GM21786 (cell line): Measurements from ENCODE around the gene MARCHF6.
"Not testable (repeated sequence)": the region's sequence is repeated elsewhere in the genome, so short reads cannot be mapped to it uniquely, and the experiment has no call there.

ENCODE experiments used
- ATAC-seq: cut with Tn5 transposase; IDR thresholded peaks from one replicate; pipeline ENCODE4 v1.9.1; 2021; ENCODE audit not compliant: unreplicated experiment

The MARCHF6 gene

GRCh38 chr5:10344461-10345106 lies 8.9 kb upstream of the MARCHF6 start:
- ATAC-seq, result not testable (repeated sequence)

DNA sequence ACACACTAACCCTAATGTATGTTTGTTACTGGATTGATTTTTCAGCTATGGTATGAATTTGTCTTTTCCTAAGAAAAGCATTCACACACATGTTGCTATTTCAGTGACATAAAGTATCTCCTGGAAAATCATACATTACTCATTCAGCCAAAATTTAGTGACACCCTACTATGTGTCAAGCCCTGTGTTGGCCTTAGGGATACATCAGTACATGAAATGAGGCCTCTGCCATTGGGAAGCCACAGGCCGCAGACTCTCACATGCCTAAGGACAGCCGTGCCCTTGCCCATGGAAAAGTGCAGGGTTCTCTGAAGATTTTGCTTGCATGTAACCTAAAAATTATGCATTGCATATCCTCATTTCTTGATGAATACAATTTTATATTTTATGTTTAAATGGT lies 5.2 kb upstream of the MARCHF6 start:
- no peak for ATAC-seq

DNA sequence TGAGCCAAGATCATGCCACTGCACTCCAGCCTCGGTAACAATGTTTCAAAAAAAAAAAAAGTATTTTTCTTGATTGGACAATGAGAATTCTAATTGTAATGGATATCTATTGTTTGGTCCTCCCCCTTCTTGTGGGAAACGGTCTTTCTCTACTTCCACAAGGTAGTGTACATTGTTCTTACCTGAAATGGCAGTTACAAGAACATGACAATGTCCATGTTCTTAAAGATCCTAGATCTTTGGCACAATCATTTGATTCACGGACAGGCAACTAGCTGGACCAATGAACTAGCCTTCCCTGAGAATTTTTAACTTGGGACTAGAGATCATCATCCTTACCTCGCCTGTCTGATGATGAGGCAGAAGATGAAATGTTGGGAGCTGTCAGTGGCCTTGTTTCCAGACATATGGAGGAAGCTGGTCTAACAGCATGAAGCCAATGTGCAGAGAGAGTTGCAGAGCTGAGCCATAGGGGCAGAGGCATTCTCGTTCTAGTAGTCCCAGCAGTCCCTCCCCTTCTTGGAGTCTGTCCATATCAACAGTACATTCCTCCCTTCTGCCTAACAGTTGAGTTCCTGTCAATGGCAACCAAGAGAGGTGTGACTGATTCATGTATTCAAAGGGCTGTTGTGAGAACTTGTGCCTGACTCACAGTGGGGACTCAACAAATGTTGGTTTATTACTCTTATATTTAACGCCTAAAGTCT lies 2.1 kb upstream of the MARCHF6 start:
- ATAC-seq, result no peak

DNA sequence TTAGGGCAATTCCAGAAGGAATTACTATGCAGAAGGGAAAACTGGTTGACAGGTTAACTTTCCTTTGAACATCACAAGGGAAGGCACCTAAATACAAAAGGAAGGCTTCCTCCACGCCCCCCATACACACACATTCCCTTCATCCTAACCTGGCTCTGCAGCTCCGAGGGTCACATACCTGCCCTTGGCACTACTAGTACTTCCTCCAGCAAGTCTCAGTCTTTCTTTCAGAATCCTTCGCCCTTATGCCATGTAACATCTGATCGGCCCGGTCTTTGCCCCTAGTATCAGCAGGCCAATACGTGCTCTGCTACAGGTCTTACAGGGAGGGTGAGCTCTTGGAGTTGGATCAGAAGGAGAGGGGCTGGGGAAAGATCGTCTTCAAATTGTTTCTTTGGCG lies 1.6 kb upstream of the MARCHF6 start:
- ATAC-seq, result no peak

DNA sequence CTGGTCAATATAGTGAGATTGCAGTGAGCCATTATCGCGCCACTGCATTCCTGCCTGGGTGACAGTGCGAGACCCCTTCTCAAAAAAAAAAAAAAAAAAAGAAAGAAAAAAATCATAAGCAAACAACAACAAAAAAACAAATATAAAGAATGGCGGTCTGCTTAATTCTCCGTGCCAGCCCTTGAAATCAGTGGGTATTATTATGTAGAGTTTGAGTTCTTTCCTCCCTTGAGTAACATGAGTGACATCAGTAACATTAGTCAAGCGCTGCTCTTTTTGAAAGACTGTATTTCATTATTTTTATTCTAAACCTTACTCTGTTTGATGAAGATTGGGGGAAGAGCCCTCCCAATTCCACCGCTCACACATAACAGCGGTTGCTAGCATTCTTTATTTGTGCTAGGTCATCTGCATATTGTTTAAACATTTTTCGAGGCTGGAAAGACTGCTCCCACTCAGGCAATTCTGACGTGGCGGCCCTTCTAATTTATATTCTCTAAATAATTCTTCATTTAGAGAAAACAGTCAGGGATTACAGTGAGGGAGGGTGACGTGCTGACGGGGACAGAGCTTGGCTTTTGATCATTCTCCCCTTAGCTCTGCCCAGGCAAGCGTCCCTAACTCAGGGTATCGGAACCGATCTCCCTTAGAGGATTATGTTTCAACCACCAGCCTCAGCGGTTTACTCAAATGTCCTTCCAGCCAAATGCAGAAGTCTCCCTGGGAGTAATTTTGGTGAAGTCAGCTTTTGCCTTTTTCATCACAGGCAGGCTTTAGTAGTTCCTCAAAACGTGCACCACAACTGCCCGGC lies 860 bp upstream of the MARCHF6 start:
- peak; percentile 14 for ATAC-seq

- peak; percentile 26 for ATAC-seq
Observed at GRCh38 chr5:10354048-10354872, 765 bp downstream of the MARCHF6 start.

DNA sequence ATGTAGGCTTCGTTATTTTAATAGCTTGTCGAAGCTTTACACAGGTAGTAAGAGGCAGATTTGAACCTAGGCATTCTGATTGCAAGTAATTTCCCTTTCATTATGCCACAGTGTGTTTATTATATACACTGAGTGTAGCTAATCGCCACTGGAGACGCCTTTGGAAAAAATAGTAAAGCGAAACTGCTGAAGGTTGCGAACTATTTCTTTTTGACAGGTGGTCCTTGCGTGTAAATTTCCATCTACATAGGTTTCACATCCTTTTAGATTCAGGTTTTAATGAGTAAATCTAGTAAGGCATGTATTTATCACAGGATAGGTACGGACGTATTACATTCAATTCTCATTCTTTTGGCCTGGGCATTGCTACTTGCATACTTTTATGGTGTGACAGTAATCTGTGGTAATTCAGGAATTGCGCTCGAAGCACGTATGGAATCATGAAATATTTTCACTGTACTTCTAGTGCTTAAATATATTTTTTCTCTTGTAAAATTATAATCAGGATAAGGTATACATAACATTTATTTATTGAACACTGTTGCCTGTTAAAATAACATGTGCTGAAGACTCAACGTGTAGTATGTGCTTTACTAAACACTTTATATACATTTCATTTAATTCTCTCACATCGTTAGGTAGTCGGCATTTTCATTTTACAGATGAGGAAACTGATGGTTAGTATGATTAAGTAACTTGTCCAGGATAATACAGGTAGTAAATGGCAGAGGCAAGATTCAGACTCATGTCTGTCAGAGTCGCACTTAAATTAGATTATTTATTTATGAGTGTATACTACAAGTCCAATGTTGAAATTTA lies 1.8 kb downstream of the MARCHF6 start:
- ATAC-seq, result no peak

- ATAC-seq, result no peak
Observed at GRCh38 chr5:10358999-10359398, 5.5 kb downstream of the MARCHF6 start.

DNA sequence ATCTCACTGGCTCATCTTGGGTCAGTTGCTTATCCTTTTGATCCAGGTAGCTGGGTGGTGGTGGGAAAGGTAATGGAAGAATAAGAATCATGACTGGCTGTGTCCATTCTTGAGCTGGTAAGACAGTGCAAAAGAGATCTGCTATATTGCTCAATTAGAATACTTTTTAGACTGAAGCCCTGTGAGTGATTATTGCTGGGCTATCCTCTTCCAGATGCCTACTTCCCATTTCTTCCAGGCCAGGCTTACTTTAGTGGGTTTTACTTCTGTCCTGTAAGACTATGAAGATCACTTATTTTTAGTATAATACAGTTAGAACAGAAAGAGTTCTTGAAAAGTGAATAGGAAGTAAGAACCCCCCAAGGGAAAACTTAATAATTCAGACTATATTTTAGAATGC lies 7.2 kb downstream of the MARCHF6 start:
- no peak for ATAC-seq

DNA sequence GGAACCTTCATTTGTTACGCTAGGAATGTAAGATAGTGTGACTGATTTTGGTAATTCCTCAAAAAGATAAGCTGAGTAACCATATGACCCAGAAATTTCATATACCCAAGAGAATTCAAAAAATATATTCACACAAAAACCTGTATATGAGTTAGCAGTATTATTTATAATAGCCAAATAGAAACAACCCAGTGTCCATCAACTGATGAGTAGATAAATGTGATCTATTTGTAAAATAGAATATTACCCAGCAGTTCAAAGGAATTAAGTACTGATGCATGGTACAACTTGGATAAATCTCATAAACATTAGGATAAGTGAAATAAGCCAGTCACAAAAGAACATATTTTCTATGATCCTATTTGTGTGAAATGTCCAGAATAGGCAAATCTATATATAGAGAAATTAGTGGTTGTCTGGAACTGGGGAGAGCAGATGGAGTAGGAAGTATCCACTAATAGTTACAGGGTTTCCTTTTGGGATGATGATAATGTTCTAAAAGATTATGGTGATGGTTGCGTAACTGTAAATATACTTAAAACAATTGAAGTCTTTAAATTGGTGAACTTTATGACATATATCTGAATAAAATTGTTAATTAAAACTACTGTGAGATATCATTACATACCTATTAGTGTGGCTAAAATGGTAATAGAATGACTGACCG lies 10.2 kb downstream of the MARCHF6 start:
- ATAC-seq, result no peak

DNA sequence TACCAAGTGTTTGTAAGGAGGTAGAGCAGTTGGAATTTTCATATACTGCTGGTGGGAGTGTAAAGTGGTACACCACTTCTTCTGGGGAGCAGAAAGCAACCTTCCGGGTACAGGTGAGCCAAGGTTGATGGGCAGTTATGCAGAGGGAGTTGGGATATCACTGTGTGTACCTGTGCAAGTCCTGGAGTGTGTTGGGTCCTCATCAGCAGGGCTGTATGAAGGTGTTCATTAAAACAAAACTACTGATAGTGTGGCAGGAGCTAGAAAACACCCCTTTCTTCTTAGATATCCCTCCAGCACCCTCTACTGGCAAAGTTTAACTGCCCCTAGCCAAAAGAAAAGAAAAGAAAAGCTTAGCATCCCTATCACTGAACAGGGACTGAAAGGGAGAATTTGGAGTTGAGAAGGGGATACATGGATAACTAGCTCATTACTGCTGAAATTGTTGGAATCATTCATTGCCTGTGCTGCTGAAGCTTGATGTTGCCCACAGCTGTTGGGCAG lies 10.7 kb downstream of the MARCHF6 start:
- ATAC-seq, result no peak

GRCh38 chr5:10365782-10366181 lies 12.3 kb downstream of the MARCHF6 start:
- no peak for ATAC-seq

- no peak for ATAC-seq
Observed at GRCh38 chr5:10366310-10367272, 13.1 kb downstream of the MARCHF6 start.

- no peak for ATAC-seq
Observed at GRCh38 chr5:10367579-10367978, 14.1 kb downstream of the MARCHF6 start.

GRCh38 chr5:10370931-10371330 lies 17.4 kb downstream of the MARCHF6 start:
- no peak for ATAC-seq

DNA sequence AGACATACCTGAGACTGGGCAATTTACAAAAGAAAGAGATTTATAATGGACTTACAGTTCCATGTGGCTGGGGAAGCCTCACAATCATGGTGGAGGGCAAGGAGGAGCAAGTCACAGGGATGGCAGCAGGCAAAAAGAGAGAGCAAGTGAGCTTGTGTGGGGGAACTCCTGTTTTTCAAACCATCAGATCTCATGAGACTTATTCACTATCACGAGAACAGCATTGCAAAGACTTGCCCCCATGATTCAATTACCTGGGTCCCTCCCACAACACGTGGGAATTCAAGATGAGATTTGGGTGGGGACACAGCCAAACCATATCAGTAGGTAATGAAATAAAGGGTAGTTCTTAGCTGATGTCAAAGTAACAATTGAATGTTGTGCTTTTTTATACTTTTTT lies 17.9 kb downstream of the MARCHF6 start:
- ATAC-seq, result not testable (repeated sequence)

GRCh38 chr5:10372726-10373709 lies 19.5 kb downstream of the MARCHF6 start:
- ATAC-seq, result no peak
